Left renal cortex interstitium (tissue), 4 donors: ENCODE measurements around the gene MAST4. TPM values are rescaled to one million over a fixed set of nuclear protein-coding genes. Genes with fewer than 3 reads are reported as not detected.

Experiments used
- DNase-seq, 4 donors: peaks; one replicate each; pipeline ENCODE4 v3.0.0-alpha.2; 2013; ENCODE audit warnings: low read depth in 4 of 4, low spot score in 2 of 4, missing footprints in 1 of 4
- polyA plus RNA-seq, 4 donors: library from polyadenylated mRNA; unstranded; fragments of 120-200 nt; gene quantifications; one replicate each; pipeline ENCODE4 v1.2.1, GENCODE V29; 2013; ENCODE audit not compliant: insufficient read length in 4 of 4

The MAST4 gene
- polyA plus RNA-seq, 4 donors, result 13.5 to 18.7 (median 16.1) TPM

GRCh38 chr5:67004730-67005350, 408.6 kb downstream of the MAST4 start:
- no peak for DNase-seq

- no peak for DNase-seq
Observed at GRCh38 chr5:67005737-67006499, 409.7 kb downstream of the MAST4 start.

- DNase-seq, result no peak
Observed at GRCh38 chr5:67006500-67006848, 410.3 kb downstream of the MAST4 start.

GRCh38 chr5:67009028-67009427, 412.8 kb downstream of the MAST4 start:
- no peak for DNase-seq

- peak in 1 of 4 donors; percentile 61 for DNase-seq
Observed at GRCh38 chr5:67010684-67011409, 414.7 kb downstream of the MAST4 start.

- no peak for DNase-seq
Observed at GRCh38 chr5:67011422-67011821, 415.2 kb downstream of the MAST4 start.

- DNase-seq, result no peak
Observed at GRCh38 chr5:67012171-67012570, 416.0 kb downstream of the MAST4 start.

GRCh38 chr5:67013719-67014118, 417.5 kb downstream of the MAST4 start:
- no peak for DNase-seq

GRCh38 chr5:67014191-67014590, 418.0 kb downstream of the MAST4 start:
- DNase-seq, result no peak

GRCh38 chr5:67014957-67015400, 418.8 kb downstream of the MAST4 start:
- DNase-seq, result no peak

- no peak for DNase-seq
Observed at GRCh38 chr5:67015541-67016191, 419.5 kb downstream of the MAST4 start.

GRCh38 chr5:67019065-67019845, 423.1 kb downstream of the MAST4 start:
- DNase-seq, result no peak

GRCh38 chr5:67020096-67020615, 424.0 kb downstream of the MAST4 start:
- no peak for DNase-seq

GRCh38 chr5:67021031-67021430, 424.8 kb downstream of the MAST4 start:
- DNase-seq, result no peak

GRCh38 chr5:67021521-67021920, 425.3 kb downstream of the MAST4 start:
- DNase-seq, result no peak

- no peak for DNase-seq
Observed at GRCh38 chr5:67021962-67022361, 425.8 kb downstream of the MAST4 start.

GRCh38 chr5:67025457-67025856, 429.3 kb downstream of the MAST4 start:
- DNase-seq, result no peak

GRCh38 chr5:67026278-67026677, 430.1 kb downstream of the MAST4 start:
- DNase-seq, result no peak

GRCh38 chr5:67027171-67027570, 431.0 kb downstream of the MAST4 start:
- DNase-seq, result no peak

- DNase-seq, result no peak
Observed at GRCh38 chr5:67028371-67028770, 432.2 kb downstream of the MAST4 start.
